ENCODE results near the gene OGFRL1. TPM values are rescaled to one million over a fixed set of nuclear protein-coding genes. Genes with fewer than 3 reads are reported as not detected.

OGFRL1 gene
- total RNA-seq, 1 experiment from 2014 or later = 5.4 TPM

GRCh38 chr6:71300561-71301168 lies 12.1 kb downstream of the OGFRL1 start:
- H3K4me1 Mint-ChIP-seq = peaks cover 21% of the 10 kb centered on the region
- H3K27ac Mint-ChIP-seq = no peak overlapping the region
- no peak for TF ChIP-seq NFATC4 (CRISPR knock-in tag; IDR thresholded peaks at IDR 0.05)
- no peak for TF ChIP-seq NR3C1 (CRISPR knock-in tag; conservative IDR thresholded peaks at IDR 0.05; ENCODE audit: low read depth)
- no peak for TF ChIP-seq MYBL2 (CRISPR knock-in tag; IDR thresholded peaks at IDR 0.05)
- TF ChIP-seq NFYB (CRISPR knock-in tag; conservative IDR thresholded peaks at IDR 0.05; ENCODE audit: low read depth) = no peak
- no peak for TF ChIP-seq ZNF138 (CRISPR knock-in tag; conservative IDR thresholded peaks at IDR 0.05)
- TF ChIP-seq ZBTB21 (CRISPR knock-in tag; IDR thresholded peaks at IDR 0.05; ENCODE audit: borderline replicate concordance) = no peak
- TF ChIP-seq ZNF425 (CRISPR knock-in tag; conservative IDR thresholded peaks at IDR 0.05) = no peak
- no peak for TF ChIP-seq ZNF219 (CRISPR knock-in tag; IDR thresholded peaks at IDR 0.05; ENCODE audit: borderline replicate concordance)
- TF ChIP-seq PREB (CRISPR knock-in tag; IDR thresholded peaks at IDR 0.05; ENCODE audit: borderline replicate concordance) = no peak
- TF ChIP-seq FOXP1 (CRISPR knock-in tag; IDR thresholded peaks at IDR 0.05; ENCODE audit: borderline replicate concordance) = no peak
- H3K27me3 Mint-ChIP-seq (ENCODE audit: low read depth) = no peaks in the 10 kb centered on the region
- DNase-seq (ENCODE audit: low spot score) (no peak), ATAC-seq (no peak)
- ChIA-PET CTCF (no interaction called here), POLR2A (no interaction called here)
- H3K36me3 Mint-ChIP-seq = no peaks in the 10 kb centered on the region
- H3K4me3 Mint-ChIP-seq = no peak overlapping the region
- no peaks in the 10 kb centered on the region for H3K9me3 Mint-ChIP-seq

GRCh38 chr6:71301546-71301945 lies 12.9 kb downstream of the OGFRL1 start:
- Mint-ChIP-seq H3K4me1 (peaks cover 20% of the 10 kb centered on the region), H3K36me3 (no peaks in the 10 kb centered on the region), H3K4me3 (no peak overlapping the region), H3K9me3 (no peaks in the 10 kb centered on the region), H3K27ac (no peak overlapping the region), H3K27me3 (ENCODE audit: low read depth) (no peaks in the 10 kb centered on the region)
- ATAC-seq = no peak
- CTCF ChIA-PET = no interaction called here
- POLR2A ChIA-PET = no interaction called here
- no peak for DNase-seq (ENCODE audit: low spot score)
- TF ChIP-seq CBFB (CRISPR knock-in tag; IDR thresholded peaks at IDR 0.05; ENCODE audit: low read depth) (no peak), GRHL2 (CRISPR knock-in tag; IDR thresholded peaks at IDR 0.05; ENCODE audit: insufficient replicate concordance, severe bottlenecking) (no peak), ZNF423 (CRISPR knock-in tag; IDR thresholded peaks at IDR 0.05) (no peak), JAZF1 (CRISPR knock-in tag; IDR thresholded peaks at IDR 0.05) (no peak), IRF1 (CRISPR knock-in tag; IDR thresholded peaks at IDR 0.05) (no peak), NR2C2 (CRISPR knock-in tag; IDR thresholded peaks at IDR 0.05) (no peak), ZNF671 (CRISPR knock-in tag; IDR thresholded peaks at IDR 0.05) (no peak), FOXJ3 (CRISPR knock-in tag; IDR thresholded peaks at IDR 0.05; ENCODE audit: borderline replicate concordance) (no peak), E2F4 (CRISPR knock-in tag; IDR thresholded peaks at IDR 0.05; ENCODE audit: borderline replicate concordance, low read depth) (no peak), USF1 (CRISPR knock-in tag; IDR thresholded peaks at IDR 0.05) (no peak)

All from WTC11 (cell line).